Peyer's patch (tissue), 4 donors: Measurements from ENCODE around the gene EFNA5.

Experiments used
- CTCF ChIP-seq, 6 experiments: fragments of 450-650 bp in 4 of 6; fragments of 200-600 bp in 2 of 6; sonication (generic) in 1 of 6; IDR thresholded peaks; one replicate each; pipeline ENCODE4 v1.5.1; 2017 to 2019; ENCODE audit warnings: antibody characterized with exemption in 6 of 6, mild to moderate bottlenecking in 3 of 6, moderate library complexity in 1 of 6
- POLR2A ChIP-seq, 2 donors: fragments of 450-650 bp; IDR thresholded peaks; one replicate each; pipeline ENCODE4 v1.5.1; 2017; ENCODE audit warnings: antibody characterized with exemption in 2 of 2, mild to moderate bottlenecking in 2 of 2, moderate library complexity in 2 of 2

DNA sequence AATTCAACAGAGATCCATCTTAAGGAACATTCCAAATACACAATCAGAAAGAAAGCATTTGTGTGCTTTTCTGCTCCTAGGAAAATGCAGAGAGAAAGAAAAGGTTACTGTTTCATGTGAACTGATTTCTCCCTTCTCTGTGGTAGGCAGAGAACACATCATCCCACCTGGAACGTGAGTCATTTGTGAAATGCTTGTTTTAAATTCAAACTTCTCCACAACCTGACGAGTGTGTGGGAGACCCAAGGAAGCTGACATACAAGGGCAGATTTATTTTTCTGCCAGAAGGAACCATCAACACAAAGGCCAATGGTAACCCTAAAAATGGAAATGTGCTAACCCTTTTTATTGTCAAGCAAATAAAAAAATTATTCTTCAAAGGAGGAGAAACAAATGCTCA lies 156.4 kb downstream of the EFNA5 start:
- TF ChIP-seq CTCF (IDR thresholded peaks at IDR 0.05): no peak
- TF ChIP-seq POLR2A (IDR thresholded peaks at IDR 0.05): no peak
